HepG2 (cell line): ENCODE data around the gene CISD2. TPM values are rescaled to one million over a fixed set of nuclear protein-coding genes. Genes with fewer than 3 reads are reported as not detected.
A peak's percentile ranks its signal among the peaks of the same experiment; 100 is the strongest.
"Not testable (repeated sequence)": the region's sequence is repeated elsewhere in the genome, so short reads cannot be mapped to it uniquely, and the experiment has no call there.

Experiments used
- ATAC-seq: fragments of 200-7000 bp; cut with Tn5 transposase; 3 replicates; pipeline ENCODE4 v1.9.1; 2020; ENCODE audit warnings: mild to moderate bottlenecking, moderate library complexity
- BruUV-seq: library from RNA; stranded (reverse); fragments of 400-500 nt; replicated peaks from 2 replicates; lab custom pipeline; 2021; lab: Mats Ljungman, UMichigan
- CTCF ChIA-PET: fragments of 300-600 bp; formaldehyde crosslinking; extraction: SDS; loops from one replicate; lab custom pipeline; 2021; ENCODE audit warnings: low total read pairs, inconsistent platforms, low intra/inter-chr PET ratio; lab: Yijun Ruan, JAX
- POLR2A ChIA-PET: fragments of 350-600 bp; sonication (Branson Sonifier 250); formaldehyde crosslinking; loops from one replicate; lab custom pipeline; 2020; ENCODE audit warnings: antibody characterized with exemption, inconsistent platforms; lab: Yijun Ruan, JAX
- DNase-seq: peaks from one replicate; pipeline ENCODE4 v3.0.0-alpha.2; 2015; ENCODE audit warnings: low spot score
- FAIRE-seq: peaks from 3 replicates; lab custom pipeline; 2011; peaks lifted over from hg19 to GRCh38; lab: Jason Lieb, UNC
- H2AFZ ChIP-seq: one replicate; pipeline ENCODE4 v1.6.1; 2011; ENCODE audit warnings: low read length, inconsistent platforms
- H3K27ac ChIP-seq: fragments of 300-600 bp; 3 replicates; pipeline ENCODE4 v1.8.0; 2011; ENCODE audit warnings: mixed run types, mild to moderate bottlenecking, mixed read lengths, low read length, inconsistent platforms; ENCODE audit not compliant: insufficient read depth; ENCODE audit errors: extremely low read length
- H3K27me3 ChIP-seq, 2 experiments: fragments of 200-600 bp in 1 of 2; 2 replicates in 1 of 2; 3 replicates in 1 of 2; pipeline versions ENCODE4 v1.6.0 to v1.8.0; 2011; ENCODE audit warnings: low read length in 2 of 2, mild to moderate bottlenecking in 2 of 2, moderate library complexity in 2 of 2, inconsistent platforms in 1 of 2; ENCODE audit not compliant: insufficient read depth in 2 of 2, control insufficient read depth in 1 of 2
- H3K36me3 ChIP-seq, 2 experiments: fragments of 200-600 bp in 1 of 2; replicated peaks in 1 of 2; 2 replicates in 1 of 2; 3 replicates in 1 of 2; pipeline versions ENCODE4 v1.5.1 to v1.8.0; 2011; ENCODE audit warnings: low read length in 2 of 2, inconsistent platforms in 1 of 2; ENCODE audit not compliant: insufficient read depth in 2 of 2, control insufficient read depth in 1 of 2
- H3K4me1 ChIP-seq: 2 replicates; pipeline ENCODE4 v1.5.1; 2012; ENCODE audit warnings: low read length, inconsistent platforms; ENCODE audit not compliant: insufficient read depth
- H3K4me2 ChIP-seq: 2 replicates; pipeline ENCODE4 v1.6.0; 2011; ENCODE audit warnings: low read depth, low read length, inconsistent platforms
- H3K4me3 ChIP-seq, 3 experiments: fragments of 200-600 bp in 1 of 3; sonication (generic), shearing (Covaris generic) in 1 of 3; replicated peaks in 1 of 3; 2 replicates each; pipeline ENCODE4 v1.5.1; 2011 to 2016; ENCODE audit warnings: low read length in 3 of 3, inconsistent platforms in 2 of 3, low read depth in 2 of 3, mild to moderate bottlenecking in 2 of 3, control low read depth in 1 of 3, mixed read lengths in 1 of 3; ENCODE audit not compliant: insufficient read depth in 1 of 3
- H3K79me2 ChIP-seq: one replicate; pipeline ENCODE4 v1.6.1; 2011; ENCODE audit warnings: low read length, inconsistent platforms; ENCODE audit not compliant: insufficient read depth
- H3K9ac ChIP-seq: 2 replicates; pipeline ENCODE4 v1.6.0; 2011; ENCODE audit warnings: mild to moderate bottlenecking, low read depth, low read length, inconsistent platforms; ENCODE audit not compliant: insufficient read depth
- H3K9me3 ChIP-seq: 2 replicates; pipeline ENCODE4 v1.5.1; 2012; ENCODE audit warnings: mild to moderate bottlenecking, low read length
- H4K20me1 ChIP-seq: 2 replicates; pipeline ENCODE4 v1.6.0; 2011; ENCODE audit warnings: inconsistent platforms, mild to moderate bottlenecking, low read length, moderate library complexity; ENCODE audit not compliant: insufficient read depth
- RARA ChIP-seq: IDR thresholded peaks from 2 replicates; pipeline ENCODE4 v1.6.1; 2016; ENCODE audit warnings: missing genetic modification reagents, missing compliant biosample characterization
- ZNF263 ChIP-seq: sonication (generic); formaldehyde crosslinking; IDR thresholded peaks from 2 replicates; pipeline ENCODE4 v1.4.0; 2020; ENCODE audit warnings: missing genetic modification reagents
- WGBS: methylation state at CpG from one replicate; pipeline ENCODE4 v1.1.6; 2017; ENCODE audit warnings: low lambda C conversion rate; 5-methylcytosine and 5-hydroxymethylcytosine counted together
- in situ Hi-C: cut with HindIII; loops from 2 replicates; pipeline ENCODE4 v1.10.0; 2017; ENCODE audit warnings: low pct_unique_long_range_greater_than_20kb; ENCODE audit not compliant: extremely low pct_ligation_motif_present
- intact Hi-C: fragments of 100-400 bp; cut with micrococcal nuclease; formaldehyde crosslinking; loops from one replicate; pipeline ENCODE4 v1.10.0; 2022; ENCODE audit not compliant: unreplicated experiment
- polyA plus RNA-seq, 8 experiments: library from polyadenylated mRNA; depleted of rRNA in 3 of 8; stranded (reverse) in 7 of 8; unstranded in 1 of 8; fragments of >200 nt; fragmentation: Illumina TruSeq in 4 of 8; extraction: Trizol in 4 of 8; gene quantifications; 2 replicates each; pipeline versions ENCODE4 v1.2.1 to v1.2.3, GENCODE V29; 2011 to 2016; ENCODE audit warnings: low read depth in 4 of 8, missing spikeins in 1 of 8, mixed read lengths in 1 of 8; ENCODE audit not compliant: insufficient read depth in 1 of 8
- total RNA-seq, 5 experiments: library from RNA; depleted of rRNA; stranded (reverse); fragments of >200 nt; fragmentation: Illumina TruSeq; extraction: Trizol; gene quantifications; 2 replicates each; pipeline ENCODE4 v1.2.3, GENCODE V29; 2016; ENCODE audit warnings: low read depth in 1 of 5

Gene CISD2
- total and polyA plus RNA-seq, 2 of the 13 experiments (the other 11 are each of a cell fraction or from before 2014, with no cell fraction given), result 24.5 to 37.7 TPM

DNA sequence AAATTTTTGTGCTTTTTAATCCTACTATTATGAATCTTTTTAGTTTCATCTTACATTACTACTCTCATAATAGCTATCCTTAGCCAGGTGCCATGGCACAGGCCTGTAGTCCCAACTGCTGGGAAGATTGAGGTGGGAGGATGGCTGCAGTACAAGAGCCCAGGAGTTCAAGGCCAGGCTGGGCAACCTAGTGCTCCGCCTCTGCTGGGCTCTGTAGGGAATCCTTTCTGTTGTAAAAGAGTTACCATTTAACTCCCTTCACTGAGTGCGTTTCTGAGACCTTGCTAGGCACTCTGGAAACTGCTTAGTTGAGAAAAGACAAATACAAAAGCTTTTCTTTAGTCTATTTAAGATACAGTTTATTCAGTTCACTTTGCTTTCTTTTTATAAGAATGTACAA, 19.8 kb downstream of the CISD2 start:
- H3K9me3 ChIP-seq, BruUV-seq, FAIRE-seq, H4K20me1 ChIP-seq, H3K79me2 ChIP-seq, in situ Hi-C loops, H3K27me3 ChIP-seq, H3K36me3 ChIP-seq, POLR2A ChIA-PET, H3K4me1 ChIP-seq, H3K9ac ChIP-seq, H3K27ac ChIP-seq, intact Hi-C loops, H2AFZ ChIP-seq, ATAC-seq, H3K4me2 ChIP-seq, CTCF ChIA-PET, H3K4me3 ChIP-seq: not testable (repeated sequence)
- TF ChIP-seq ZNF263, result 0 out of 2 replicates have a peak, but pooled peaks have one; percentile 42
- TF ChIP-seq RARA (CRISPR knock-in tag), result peak; percentile 13; the same call in 1 of the 2 replicates
- DNase-seq, result peak; percentile 23
- WGBS, result 62% methylated on average over 2 of the region's 2 CpGs

DNA sequence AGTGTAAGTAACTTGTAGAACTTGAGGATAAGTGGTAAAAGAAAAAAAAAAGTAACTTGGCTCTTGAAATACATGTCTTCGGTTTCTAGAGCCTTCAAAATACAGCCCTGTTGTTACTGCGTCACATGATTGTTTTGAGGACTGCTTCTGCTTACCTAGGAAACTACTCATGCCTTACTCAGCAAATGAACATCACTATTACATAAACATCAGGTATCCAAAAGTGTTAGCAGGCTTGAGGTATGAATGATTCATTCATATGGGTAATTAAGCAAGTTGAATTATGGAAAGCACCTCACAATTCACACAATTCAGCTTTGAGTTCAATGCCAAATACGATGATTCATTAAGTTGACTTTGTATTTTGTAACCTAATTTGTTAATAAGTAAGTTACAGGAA, 21.1 kb downstream of the CISD2 start:
- 93% methylated on average over 3 of the region's 3 CpGs for WGBS
- FAIRE-seq, H4K20me1 ChIP-seq, H3K4me3 ChIP-seq, H3K4me1 ChIP-seq, H3K79me2 ChIP-seq, DNase-seq, H3K27ac ChIP-seq, ATAC-seq, H3K9me3 ChIP-seq, H3K27me3 ChIP-seq, BruUV-seq, POLR2A ChIA-PET, in situ Hi-C loops, CTCF ChIA-PET, H3K9ac ChIP-seq, H3K36me3 ChIP-seq, H2AFZ ChIP-seq, intact Hi-C loops, H3K4me2 ChIP-seq: not testable (repeated sequence)

DNA sequence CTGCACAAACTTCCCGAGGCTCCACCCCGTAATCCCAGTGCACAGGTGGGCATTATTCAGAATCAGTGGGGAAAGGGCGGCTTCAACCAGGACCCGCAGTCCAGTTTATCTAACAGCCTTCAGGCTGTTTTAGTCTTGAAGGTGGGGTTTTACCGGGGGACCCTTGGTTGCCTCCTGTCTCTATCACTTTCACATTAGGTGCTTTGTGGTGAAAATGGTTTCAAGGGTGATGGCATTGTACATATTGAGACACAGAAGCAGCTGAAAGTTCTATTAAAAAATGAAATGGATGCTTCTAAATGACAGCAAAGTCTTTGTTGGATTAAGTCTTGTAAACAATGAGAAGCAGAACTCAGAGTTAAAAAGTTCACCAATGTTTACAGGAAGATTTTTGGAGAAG, 27.8 kb downstream of the CISD2 start:
- H3K9me3 ChIP-seq, H3K27ac ChIP-seq, H3K79me2 ChIP-seq, intact Hi-C loops, BruUV-seq, DNase-seq, H3K36me3 ChIP-seq, H4K20me1 ChIP-seq, H3K9ac ChIP-seq, in situ Hi-C loops, FAIRE-seq, POLR2A ChIA-PET, ATAC-seq, H3K4me2 ChIP-seq, H2AFZ ChIP-seq, CTCF ChIA-PET, H3K4me3 ChIP-seq, H3K27me3 ChIP-seq: not testable (repeated sequence)
- H3K4me1 ChIP-seq, result peaks cover 12% of the 10 kb centered on the region
- WGBS, result 71% methylated on average over 5 of the region's 5 CpGs
